Inferior parietal cortex (tissue), 1 donor: Measurements from ENCODE around the gene KCND3.

Source experiments
- DNase-seq: peaks from one replicate; pipeline ENCODE4 v3.0.0-alpha.2; 2016; ENCODE audit errors: extremely low spot score

Gene KCND3

GRCh38 chr1:111729946-111730681 lies 259.4 kb downstream of the KCND3 start:
- no peak for DNase-seq

DNA sequence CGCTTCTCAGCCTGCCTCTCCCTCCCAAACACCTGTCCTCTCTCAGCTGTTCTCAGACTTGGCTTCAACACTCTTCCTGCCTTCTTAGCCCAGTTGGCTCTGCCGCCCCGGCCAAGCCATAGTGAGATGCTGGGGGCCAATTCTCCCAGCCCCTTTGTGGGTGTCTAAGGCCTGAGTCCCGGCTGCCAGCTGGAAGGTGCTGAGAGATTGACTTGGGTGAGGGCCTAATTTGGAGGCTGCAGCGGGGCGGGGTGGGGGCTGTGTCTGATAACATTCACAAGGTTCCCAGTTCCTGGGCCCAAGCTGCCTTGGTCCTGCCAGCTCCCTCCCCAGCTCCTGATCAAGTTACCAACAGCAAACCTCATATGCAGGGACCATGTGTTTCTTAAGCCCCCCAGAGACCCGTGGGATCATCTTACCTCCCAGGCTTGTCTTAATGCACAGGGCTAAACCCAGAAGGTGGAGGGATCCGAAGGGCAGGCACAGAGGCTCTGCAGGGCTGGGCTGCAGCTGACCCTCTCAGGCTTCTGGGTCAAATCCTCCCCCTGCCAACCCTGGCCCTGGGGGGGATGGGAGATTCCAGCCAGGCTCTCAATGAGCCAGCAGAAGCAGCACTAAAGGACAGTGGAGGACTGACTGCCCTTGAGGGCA lies 260.1 kb downstream of the KCND3 start:
- DNase-seq, result no peak

GRCh38 chr1:111727056-111727455 lies 262.4 kb downstream of the KCND3 start:
- DNase-seq, result no peak

GRCh38 chr1:111725192-111725591 lies 264.3 kb downstream of the KCND3 start:
- no peak for DNase-seq

DNA sequence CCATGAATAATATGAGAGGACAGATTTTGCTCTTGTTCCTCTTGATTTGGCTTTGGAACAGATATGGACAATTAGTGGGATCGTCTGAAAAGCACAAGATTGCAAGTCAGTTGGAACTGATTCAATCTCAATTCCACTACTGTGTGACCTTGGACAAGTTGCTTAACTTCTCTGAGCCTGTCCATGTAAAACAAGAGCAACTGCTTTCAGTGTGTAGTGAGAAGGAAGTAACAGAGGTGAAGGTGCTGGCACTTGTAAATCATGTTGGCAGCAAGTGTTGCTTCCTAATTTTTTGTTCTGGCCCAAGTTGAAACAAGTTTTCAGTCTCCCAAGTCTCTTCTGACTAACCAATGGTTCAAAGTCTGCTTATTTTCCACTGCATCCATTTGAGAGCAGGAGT lies 265.6 kb downstream of the KCND3 start:
- no peak for DNase-seq

GRCh38 chr1:111723091-111723806 lies 266.2 kb downstream of the KCND3 start:
- no peak for DNase-seq

DNA sequence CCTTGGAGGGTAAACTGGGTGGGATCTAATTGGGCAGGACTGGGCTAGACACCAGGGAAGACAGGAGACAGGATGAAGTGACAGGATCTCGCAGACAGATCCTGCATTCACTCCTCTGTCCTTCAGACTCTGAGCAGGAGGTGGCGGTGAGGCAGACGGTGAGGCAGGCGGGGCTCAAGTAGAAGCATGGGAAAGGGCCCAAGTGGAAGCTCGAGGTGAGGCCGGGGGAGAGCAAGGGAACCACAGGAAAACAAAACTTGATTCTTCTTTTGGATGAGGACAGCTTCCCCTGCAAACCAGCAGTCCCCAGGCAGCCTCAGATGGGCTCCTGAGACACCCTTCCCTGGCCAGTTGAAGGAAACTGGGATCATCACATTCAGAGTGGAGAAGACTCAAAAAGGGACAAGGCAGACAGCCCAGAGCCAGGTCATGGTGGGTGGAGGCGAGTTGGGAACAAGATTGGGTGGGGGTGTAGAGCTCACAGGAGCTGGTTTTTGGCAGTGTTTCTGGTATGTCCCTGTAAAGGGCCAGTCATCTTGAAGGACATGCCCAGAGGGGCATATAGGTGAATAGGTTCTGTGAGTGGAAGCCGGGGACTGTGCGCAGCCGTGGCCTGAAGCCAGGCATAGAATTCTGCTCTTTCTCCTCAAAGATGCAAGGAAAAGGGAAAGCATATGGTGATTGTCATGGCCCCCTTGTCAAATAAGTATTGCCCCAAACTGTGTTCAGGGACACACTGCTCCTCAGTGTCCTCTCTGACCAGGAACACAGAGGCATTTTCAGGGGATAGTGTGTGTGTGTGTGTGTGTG lies 268.3 kb downstream of the KCND3 start:
- no peak for DNase-seq
